SK-N-SH (cell line): ENCODE results near the gene PDE4D. TPM values are rescaled to one million over a fixed set of nuclear protein-coding genes. Genes with fewer than 3 reads are reported as not detected.

ENCODE experiments used
- CTCF ChIA-PET: fragments of 300-600, 350-600 bp; formaldehyde crosslinking; extraction: SDS; loops from one replicate; lab custom pipeline; 2021; lab: Yijun Ruan, JAX
- POLR2A ChIA-PET: fragments of 350-600 bp; sonication (Branson Sonifier 250); formaldehyde crosslinking; extraction: SDS; loops from one replicate; lab custom pipeline; 2020; ENCODE audit warnings: antibody characterized with exemption, inconsistent platforms; lab: Yijun Ruan, JAX
- DNase-seq: peaks from one replicate; pipeline ENCODE4 v3.0.0; 2012
- H2AFZ ChIP-seq: fragments of 200-600 bp; sonication (generic); 2 replicates; pipeline ENCODE4 v1.8.1; 2016; ENCODE audit warnings: antibody characterized with exemption, mild to moderate bottlenecking, low read depth
- H3F3A ChIP-seq: fragments of 200-600 bp; sonication (generic); replicated peaks from 2 replicates; pipeline ENCODE3; 2016; ENCODE audit warnings: antibody characterized with exemption, mild to moderate bottlenecking; ENCODE audit not compliant: insufficient read depth
- H3K27ac ChIP-seq, 2 experiments: fragments of 200-500 bp in 1 of 2; fragments of 200-600 bp in 1 of 2; sonication (Bioruptor generic) in 1 of 2; sonication (generic), shearing (Covaris generic) in 1 of 2; 2 replicates each; pipeline versions ENCODE4 v1.5.1 to v1.6.1; 2014 to 2016; ENCODE audit warnings: low read depth in 2 of 2, inconsistent platforms in 1 of 2, low read length in 1 of 2, mild to moderate bottlenecking in 1 of 2, mixed read lengths in 1 of 2
- H3K27me3 ChIP-seq: fragments of 200-600 bp; sonication (generic), shearing (Covaris generic); 2 replicates; pipeline ENCODE4 v1.6.1; 2016; ENCODE audit warnings: mixed run types; ENCODE audit not compliant: insufficient read depth
- H3K36me3 ChIP-seq, 2 experiments: fragments of 200-500 bp in 1 of 2; fragments of 200-600 bp in 1 of 2; sonication (Bioruptor generic) in 1 of 2; sonication (generic) in 1 of 2; replicated peaks in 1 of 2; 2 replicates each; pipeline versions ENCODE3 to v1.5.1; 2014 to 2016; ENCODE audit warnings: low read length in 1 of 2, mild to moderate bottlenecking in 1 of 2; ENCODE audit not compliant: insufficient read depth in 2 of 2, control insufficient read depth in 1 of 2
- H3K4me1 ChIP-seq, 2 experiments: fragments of 200-500 bp in 1 of 2; fragments of 200-600 bp in 1 of 2; sonication (Bioruptor generic) in 1 of 2; sonication (generic), shearing (Covaris generic) in 1 of 2; 2 replicates each; pipeline versions ENCODE4 v1.5.1 to v1.6.1; 2014 to 2016; ENCODE audit warnings: low read depth in 1 of 2, low read length in 1 of 2, mixed run types in 1 of 2; ENCODE audit not compliant: insufficient read depth in 2 of 2, control insufficient read depth in 1 of 2
- H3K4me2 ChIP-seq: fragments of 200-600 bp; sonication (generic), shearing (Covaris generic); 2 replicates; pipeline ENCODE4 v1.6.1; 2017; ENCODE audit warnings: mixed run types
- H3K4me3 ChIP-seq, 2 experiments: fragments of 200-500 bp in 1 of 2; fragments of 200-600 bp in 1 of 2; sonication (Bioruptor generic) in 1 of 2; sonication (generic), shearing (Covaris generic) in 1 of 2; 2 replicates each; pipeline versions ENCODE4 v1.5.1 to v1.8.1; 2014 to 2016; ENCODE audit warnings: low read depth in 2 of 2, inconsistent platforms in 1 of 2, low read length in 1 of 2, mild to moderate bottlenecking in 1 of 2, mixed read lengths in 1 of 2, moderate library complexity in 1 of 2
- H3K79me2 ChIP-seq: fragments of 200-600 bp; sonication (generic); 2 replicates; pipeline ENCODE4 v1.8.1; 2017; ENCODE audit warnings: mild to moderate bottlenecking; ENCODE audit not compliant: insufficient read depth
- H3K9ac ChIP-seq: fragments of 200-600 bp; sonication (generic); 2 replicates; pipeline ENCODE4 v1.6.1; 2017; ENCODE audit warnings: mixed run types
- H3K9me2 ChIP-seq: fragments of 200-600 bp; sonication (generic); 2 replicates; pipeline ENCODE4 v1.6.1; 2017; ENCODE audit warnings: mixed run types
- H3K9me3 ChIP-seq: fragments of 200-600 bp; sonication (generic); 2 replicates; pipeline ENCODE4 v1.6.1; 2017; ENCODE audit warnings: mixed run types, mild to moderate bottlenecking, moderate library complexity
- H4K20me1 ChIP-seq: fragments of 200-600 bp; sonication (generic); 2 replicates; pipeline ENCODE4 v1.6.1; 2017; ENCODE audit warnings: mild to moderate bottlenecking, mixed run types; ENCODE audit not compliant: insufficient read depth
- ELF1 ChIP-seq: IDR thresholded peaks from 2 replicates; pipeline ENCODE4 v1.4.0; 2012
- EP300 ChIP-seq, 2 experiments: IDR thresholded peaks; 2 replicates each; pipeline versions ENCODE4 v1.4.0 to v1.6.1; 2012; ENCODE audit warnings: borderline replicate concordance in 1 of 2, low read depth in 1 of 2, low read length in 1 of 2
- MEF2A ChIP-seq: IDR thresholded peaks from 2 replicates; pipeline ENCODE4 v1.4.0; 2012; ENCODE audit warnings: low read depth, borderline replicate concordance
- NFIC ChIP-seq: IDR thresholded peaks from 2 replicates; pipeline ENCODE4 v1.4.0; 2012; ENCODE audit warnings: borderline replicate concordance
- RCOR1 ChIP-seq: fragments of 150-350 bp; IDR thresholded peaks from 2 replicates; pipeline ENCODE4 v1.6.1; 2017; ENCODE audit warnings: antibody characterized with exemption, low read length
- RFX5 ChIP-seq: IDR thresholded peaks from 2 replicates; pipeline ENCODE4 v1.6.1; 2012; ENCODE audit warnings: mild to moderate bottlenecking, improper control_type of control experiment, low read length
- RXRA ChIP-seq: IDR thresholded peaks from 2 replicates; pipeline ENCODE4 v1.4.0; 2012; ENCODE audit warnings: low read depth, mild to moderate bottlenecking, borderline replicate concordance
- TAF1 ChIP-seq: IDR thresholded peaks from 2 replicates; pipeline ENCODE4 v1.6.1; 2012; ENCODE audit warnings: low read depth, mild to moderate bottlenecking, low read length, moderate library complexity, borderline replicate concordance
- TEAD4 ChIP-seq: IDR thresholded peaks from 2 replicates; pipeline ENCODE4 v1.4.0; 2012; ENCODE audit warnings: mild to moderate bottlenecking, borderline replicate concordance; ENCODE audit not compliant: insufficient read depth
- YY1 ChIP-seq: IDR thresholded peaks from 2 replicates; pipeline ENCODE4 v1.4.0; 2012; ENCODE audit warnings: low read depth, mild to moderate bottlenecking
- polyA plus RNA-seq, 3 experiments: library from polyadenylated mRNA; depleted of rRNA; stranded (reverse); fragments of >200 nt; gene quantifications; 2 replicates each; pipeline ENCODE4 v1.2.3, GENCODE V29; 2012
- TF ChIP-seq, protein P1 (sequence below): fragments of 150-350 bp; IDR thresholded peaks from 2 replicates; pipeline ENCODE4 v1.6.1; 2017; ENCODE audit warnings: antibody characterized with exemption, low read length, low read depth, borderline replicate concordance
- TF ChIP-seq, protein P2 (sequence below): IDR thresholded peaks from 2 replicates; pipeline ENCODE4; 2012
- TF ChIP-seq, protein P3 (sequence below): IDR thresholded peaks from 2 replicates; pipeline ENCODE4 v1.4.0; 2012; ENCODE audit warnings: low read depth, borderline replicate concordance
- TF ChIP-seq, protein P4 (sequence below): IDR thresholded peaks from 2 replicates; pipeline ENCODE4 v1.6.1; 2012; ENCODE audit warnings: mild to moderate bottlenecking, low read depth, low read length, moderate library complexity

Gene PDE4D
- polyA plus RNA-seq, 1 of the 3 experiments (the other 2 are of a cell fraction), result 2.4 TPM

DNA sequence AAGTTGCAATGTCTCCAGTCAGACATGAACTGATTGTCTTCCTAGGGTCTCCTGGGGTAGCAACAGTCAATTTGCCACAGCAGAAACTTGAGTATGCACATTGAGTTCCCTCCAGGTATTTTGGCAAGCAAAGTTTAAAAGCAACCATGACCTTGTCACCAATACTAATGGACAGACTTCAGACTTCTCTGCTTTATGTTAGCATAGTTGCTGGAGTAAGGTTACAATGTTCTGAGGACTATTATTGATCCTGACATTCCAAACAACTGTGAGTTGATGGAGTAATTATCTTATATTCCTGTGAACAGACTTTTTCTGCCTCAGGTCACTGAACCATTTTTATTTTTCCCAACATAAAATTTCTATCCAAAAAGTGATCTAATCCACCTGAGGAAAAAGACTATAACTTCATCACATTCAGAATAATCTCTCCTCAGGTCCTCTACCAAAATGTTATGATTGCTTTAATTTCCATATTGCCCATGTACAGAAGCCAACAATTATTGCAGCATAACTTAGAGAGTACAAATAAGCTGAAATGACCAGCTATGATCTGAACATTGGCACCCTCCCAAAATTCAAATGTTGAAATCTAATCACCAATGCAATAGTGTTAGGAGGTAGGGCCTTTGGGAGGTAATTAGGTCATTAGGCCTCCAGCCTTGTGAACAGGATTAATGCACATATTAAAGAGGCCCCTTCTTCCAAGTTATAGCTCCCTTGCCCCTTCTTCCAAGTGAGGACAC is 228.3 kb downstream of the PDE4D start:
- Histone ChIP-seq H2AFZ (no peak overlapping the region), H3K36me3 (no peaks in the 10 kb centered on the region), H3F3A (peaks cover 3% of the 10 kb centered on the region), H4K20me1 (no peaks in the 10 kb centered on the region), H3K27me3 (no peaks in the 10 kb centered on the region), H3K4me2 (no peak overlapping the region), H3K79me2 (no peaks in the 10 kb centered on the region), H3K4me3 (no peak overlapping the region), H3K9me3 (no peaks in the 10 kb centered on the region), H3K9ac (no peak overlapping the region), H3K4me1 (peaks cover 4 to 24% of the 10 kb centered on the region in 2 experiments; a peak in 3 of 4 replicates), H3K9me2 (0 out of 2 replicates have a peak, but pooled peaks cover 3% of the 10 kb centered on the region), H3K27ac (peak overlapping the region in 1 of 2 experiments; percentile 34; a peak in 1 of 4 replicates)
- ChIA-PET CTCF (interaction anchor here (0.6 to 3.0 kb wide), 9 partner anchors 8 to 788 kb away, joined by 3 to 18 read pairs (median 6); no protein-coding TSS in a partner anchor), POLR2A (no interaction called here)
- TF ChIP-seq, protein P1, sequence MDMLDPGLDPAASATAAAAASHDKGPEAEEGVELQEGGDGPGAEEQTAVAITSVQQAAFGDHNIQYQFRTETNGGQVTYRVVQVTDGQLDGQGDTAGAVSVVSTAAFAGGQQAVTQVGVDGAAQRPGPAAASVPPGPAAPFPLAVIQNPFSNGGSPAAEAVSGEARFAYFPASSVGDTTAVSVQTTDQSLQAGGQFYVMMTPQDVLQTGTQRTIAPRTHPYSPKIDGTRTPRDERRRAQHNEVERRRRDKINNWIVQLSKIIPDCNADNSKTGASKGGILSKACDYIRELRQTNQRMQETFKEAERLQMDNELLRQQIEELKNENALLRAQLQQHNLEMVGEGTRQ, result no peak
- TF ChIP-seq TEAD4 (no peak), TAF1 (no peak), RCOR1 (no peak), RFX5 (no peak), ELF1 (no peak), YY1 (no peak), NFIC (no peak), EP300 (IDR thresholded peaks at IDR 0.05; ENCODE audit: borderline replicate concordance in 1 of 2, low read depth in 1 of 2, low read length in 1 of 2) (no peak), MEF2A (no peak), RXRA (no peak)
- TF ChIP-seq, protein P2, sequence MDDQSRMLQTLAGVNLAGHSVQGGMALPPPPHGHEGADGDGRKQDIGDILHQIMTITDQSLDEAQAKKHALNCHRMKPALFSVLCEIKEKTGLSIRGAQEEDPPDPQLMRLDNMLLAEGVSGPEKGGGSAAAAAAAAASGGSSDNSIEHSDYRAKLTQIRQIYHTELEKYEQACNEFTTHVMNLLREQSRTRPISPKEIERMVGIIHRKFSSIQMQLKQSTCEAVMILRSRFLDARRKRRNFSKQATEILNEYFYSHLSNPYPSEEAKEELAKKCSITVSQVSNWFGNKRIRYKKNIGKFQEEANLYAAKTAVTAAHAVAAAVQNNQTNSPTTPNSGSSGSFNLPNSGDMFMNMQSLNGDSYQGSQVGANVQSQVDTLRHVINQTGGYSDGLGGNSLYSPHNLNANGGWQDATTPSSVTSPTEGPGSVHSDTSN, result no peak
- TF ChIP-seq, protein P3, sequence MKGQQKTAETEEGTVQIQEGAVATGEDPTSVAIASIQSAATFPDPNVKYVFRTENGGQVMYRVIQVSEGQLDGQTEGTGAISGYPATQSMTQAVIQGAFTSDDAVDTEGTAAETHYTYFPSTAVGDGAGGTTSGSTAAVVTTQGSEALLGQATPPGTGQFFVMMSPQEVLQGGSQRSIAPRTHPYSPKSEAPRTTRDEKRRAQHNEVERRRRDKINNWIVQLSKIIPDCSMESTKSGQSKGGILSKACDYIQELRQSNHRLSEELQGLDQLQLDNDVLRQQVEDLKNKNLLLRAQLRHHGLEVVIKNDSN, result no peak
- TF ChIP-seq, protein P4, sequence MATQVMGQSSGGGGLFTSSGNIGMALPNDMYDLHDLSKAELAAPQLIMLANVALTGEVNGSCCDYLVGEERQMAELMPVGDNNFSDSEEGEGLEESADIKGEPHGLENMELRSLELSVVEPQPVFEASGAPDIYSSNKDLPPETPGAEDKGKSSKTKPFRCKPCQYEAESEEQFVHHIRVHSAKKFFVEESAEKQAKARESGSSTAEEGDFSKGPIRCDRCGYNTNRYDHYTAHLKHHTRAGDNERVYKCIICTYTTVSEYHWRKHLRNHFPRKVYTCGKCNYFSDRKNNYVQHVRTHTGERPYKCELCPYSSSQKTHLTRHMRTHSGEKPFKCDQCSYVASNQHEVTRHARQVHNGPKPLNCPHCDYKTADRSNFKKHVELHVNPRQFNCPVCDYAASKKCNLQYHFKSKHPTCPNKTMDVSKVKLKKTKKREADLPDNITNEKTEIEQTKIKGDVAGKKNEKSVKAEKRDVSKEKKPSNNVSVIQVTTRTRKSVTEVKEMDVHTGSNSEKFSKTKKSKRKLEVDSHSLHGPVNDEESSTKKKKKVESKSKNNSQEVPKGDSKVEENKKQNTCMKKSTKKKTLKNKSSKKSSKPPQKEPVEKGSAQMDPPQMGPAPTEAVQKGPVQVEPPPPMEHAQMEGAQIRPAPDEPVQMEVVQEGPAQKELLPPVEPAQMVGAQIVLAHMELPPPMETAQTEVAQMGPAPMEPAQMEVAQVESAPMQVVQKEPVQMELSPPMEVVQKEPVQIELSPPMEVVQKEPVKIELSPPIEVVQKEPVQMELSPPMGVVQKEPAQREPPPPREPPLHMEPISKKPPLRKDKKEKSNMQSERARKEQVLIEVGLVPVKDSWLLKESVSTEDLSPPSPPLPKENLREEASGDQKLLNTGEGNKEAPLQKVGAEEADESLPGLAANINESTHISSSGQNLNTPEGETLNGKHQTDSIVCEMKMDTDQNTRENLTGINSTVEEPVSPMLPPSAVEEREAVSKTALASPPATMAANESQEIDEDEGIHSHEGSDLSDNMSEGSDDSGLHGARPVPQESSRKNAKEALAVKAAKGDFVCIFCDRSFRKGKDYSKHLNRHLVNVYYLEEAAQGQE, result no peak
- no peak for DNase-seq
